HG03139 (cell line): Measurements from ENCODE around the gene CDC123.
"Not testable (repeated sequence)": the region's sequence is repeated elsewhere in the genome, so short reads cannot be mapped to it uniquely, and the experiment has no call there.

ENCODE experiments used
- ATAC-seq: cut with Tn5 transposase; IDR thresholded peaks from one replicate; pipeline ENCODE4 v1.9.1; 2021; ENCODE audit not compliant: unreplicated experiment

The CDC123 gene

GRCh38 chr10:12287772-12288171 is 91.8 kb downstream of the CDC123 start:
- no peak for ATAC-seq

- not testable (repeated sequence) for ATAC-seq
Measured at GRCh38 chr10:12297784-12298183, 101.8 kb downstream of the CDC123 start.

GRCh38 chr10:12299222-12299965 is 103.4 kb downstream of the CDC123 start:
- ATAC-seq = no peak
